GM13977 (cell line): ENCODE measurements around the gene PDS5B.

ENCODE experiments used
- DNase-seq: peaks from one replicate; pipeline ENCODE4 v3.0.0; 2012; ENCODE audit warnings: low spot score
- CTCF ChIP-seq: IDR thresholded peaks from 2 replicates; pipeline ENCODE4 v1.5.1; 2012; ENCODE audit warnings: mild to moderate bottlenecking, control low read depth; ENCODE audit not compliant: insufficient read depth; ENCODE audit errors: extremely low read depth, missing control alignments
- in situ Hi-C: fragments of 300-500 bp; cut with MboI; formaldehyde crosslinking; loops from one replicate; pipeline ENCODE4 v1.12.0; 2022; ENCODE audit warnings: low sequenced_read_pairs, low pct_unique_long_range_greater_than_20kb, mixed read lengths, inconsistent platforms; ENCODE audit not compliant: unreplicated experiment

Gene PDS5B

GRCh38 chr13:32581177-32581786 is 5.0 kb upstream of the PDS5B start:
- TF ChIP-seq CTCF = peak; percentile 56
- in situ Hi-C loops = loop anchor here (25.0 kb wide), 2 partner anchors 669 to 1131 kb away; no protein-coding TSS in a partner anchor
- peak; percentile 34 for DNase-seq

GRCh38 chr13:32582281-32582680 is 4.0 kb upstream of the PDS5B start:
- DNase-seq = no peak
- no peak for TF ChIP-seq CTCF
- in situ Hi-C loops = loop anchor here (25.0 kb wide), 2 partner anchors 670 to 1130 kb away; no protein-coding TSS in a partner anchor

- no peak for TF ChIP-seq CTCF
- in situ Hi-C loops = loop anchor here (25.0 kb wide), 2 partner anchors 671 to 1129 kb away; no protein-coding TSS in a partner anchor
- DNase-seq = no peak
These were observed 3.3 kb upstream of the PDS5B start for GRCh38 chr13:32582991-32583390.

GRCh38 chr13:32585550-32586079 is 637 bp upstream of the PDS5B start:
- DNase-seq = no peak
- TF ChIP-seq CTCF = no peak
- in situ Hi-C loops = loop anchor here (25.0 kb wide), 2 partner anchors 673 to 1127 kb away; no protein-coding TSS in a partner anchor

GRCh38 chr13:32587011-32587810 is 959 bp downstream of the PDS5B start:
- peak; percentile 78 for DNase-seq
- in situ Hi-C loops = loop anchor here (25.0 kb wide), 2 partner anchors 675 to 1125 kb away; no protein-coding TSS in a partner anchor
- peak; percentile 21 for TF ChIP-seq CTCF

GRCh38 chr13:32587811-32588170 is 1.5 kb downstream of the PDS5B start:
- in situ Hi-C loops = loop anchor here (25.0 kb wide), 2 partner anchors 675 to 1125 kb away; no protein-coding TSS in a partner anchor
- no peak for TF ChIP-seq CTCF
- DNase-seq = no peak
